GM19351 (cell line): Measurements from ENCODE around the gene MAT2A.
"Not testable (repeated sequence)": the region's sequence is repeated elsewhere in the genome, so short reads cannot be mapped to it uniquely, and the experiment has no call there.

Experiments used
- ATAC-seq: cut with Tn5 transposase; IDR thresholded peaks from one replicate; pipeline ENCODE4 v1.9.1; 2021; ENCODE audit warnings: mild to moderate bottlenecking, moderate library complexity; ENCODE audit not compliant: unreplicated experiment

Gene MAT2A

DNA sequence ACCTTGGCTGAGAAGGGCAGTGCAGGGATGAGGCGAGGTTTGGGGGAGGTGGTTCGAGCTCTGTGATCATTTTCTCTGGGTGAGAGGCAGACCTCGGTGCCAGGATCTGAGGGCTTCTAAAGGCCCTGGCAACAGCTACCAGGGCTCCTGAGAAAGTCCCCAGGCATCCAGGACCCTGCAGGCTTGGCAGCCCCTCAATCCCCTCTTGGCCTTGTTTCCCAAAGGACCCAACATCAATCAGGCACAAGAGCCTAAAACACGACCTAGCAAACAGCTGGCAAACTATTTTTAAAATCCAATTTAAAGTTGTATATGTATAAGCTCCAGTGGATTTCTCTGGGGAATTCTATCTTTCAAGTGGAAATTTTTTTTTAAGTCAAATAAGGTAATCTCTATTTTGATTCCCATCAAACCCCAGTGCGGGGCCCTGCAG, 15.0 kb upstream of the MAT2A start:
- ATAC-seq = no peak

- no peak for ATAC-seq
Observed at GRCh38 chr2:85524336-85524908, 14.5 kb upstream of the MAT2A start.

- no peak for ATAC-seq
Observed at GRCh38 chr2:85525029-85525428, 13.9 kb upstream of the MAT2A start.

GRCh38 chr2:85525567-85525966, 13.4 kb upstream of the MAT2A start:
- no peak for ATAC-seq

- no peak for ATAC-seq
Observed at GRCh38 chr2:85527787-85528186, 11.2 kb upstream of the MAT2A start.

GRCh38 chr2:85528355-85528754, 10.6 kb upstream of the MAT2A start:
- ATAC-seq = no peak

DNA sequence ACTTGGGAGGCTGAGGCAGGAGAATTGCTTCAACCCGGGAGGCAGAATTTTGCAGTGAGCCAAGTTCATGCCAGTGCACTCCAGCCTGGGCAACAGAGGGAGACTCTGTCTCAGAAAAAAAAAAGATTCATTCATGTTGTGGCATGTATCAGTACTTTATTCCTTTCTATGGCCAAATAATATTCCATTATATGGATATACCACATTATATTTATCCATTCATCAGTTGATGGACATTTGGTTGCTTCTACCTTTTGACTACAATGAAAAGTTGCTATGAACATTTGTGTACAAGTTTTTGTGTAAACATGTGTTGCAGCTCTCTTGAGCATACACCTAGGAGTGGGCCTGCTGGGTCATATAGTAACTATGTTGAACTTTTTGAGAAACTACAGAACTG, 9.2 kb upstream of the MAT2A start:
- ATAC-seq = no peak

DNA sequence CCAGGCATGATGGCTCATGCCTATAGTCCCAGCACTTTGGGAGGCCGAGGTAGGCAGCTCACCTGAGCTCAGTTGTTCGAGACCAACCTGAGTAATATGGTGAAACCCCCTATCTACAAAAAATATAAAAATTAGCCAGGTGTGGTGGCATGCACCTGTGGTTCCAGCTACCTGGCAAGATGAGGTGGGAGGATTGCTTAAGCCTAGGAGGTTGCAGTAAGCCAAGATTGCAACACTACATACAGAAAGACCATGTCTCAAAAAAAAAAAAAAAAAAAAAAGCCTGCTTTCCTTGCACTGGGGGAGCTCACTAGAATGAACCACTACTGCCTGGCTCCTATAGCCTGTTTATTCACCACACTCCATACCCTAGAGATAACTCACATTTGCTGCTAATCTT, 7.4 kb upstream of the MAT2A start:
- ATAC-seq = no peak

DNA sequence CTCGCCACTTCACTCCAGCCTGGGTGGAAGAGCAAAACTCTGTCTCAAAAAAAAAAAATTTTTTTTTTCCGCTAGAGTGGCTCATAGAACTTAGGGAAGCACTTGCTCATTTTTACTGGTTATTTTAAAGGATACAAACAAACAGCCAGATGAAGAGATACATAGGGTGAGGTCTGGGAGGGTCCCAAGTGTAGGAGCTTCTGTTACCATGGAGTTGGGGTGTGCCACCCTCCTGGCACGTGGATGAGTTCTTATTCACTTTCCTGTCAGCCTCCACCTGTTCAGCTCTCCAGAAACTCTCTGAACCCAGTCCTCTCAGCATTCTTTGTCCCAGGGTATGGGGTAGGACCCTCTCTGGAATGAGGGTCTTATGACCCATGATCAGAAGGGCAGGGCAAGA, 4.9 kb upstream of the MAT2A start:
- no peak for ATAC-seq

DNA sequence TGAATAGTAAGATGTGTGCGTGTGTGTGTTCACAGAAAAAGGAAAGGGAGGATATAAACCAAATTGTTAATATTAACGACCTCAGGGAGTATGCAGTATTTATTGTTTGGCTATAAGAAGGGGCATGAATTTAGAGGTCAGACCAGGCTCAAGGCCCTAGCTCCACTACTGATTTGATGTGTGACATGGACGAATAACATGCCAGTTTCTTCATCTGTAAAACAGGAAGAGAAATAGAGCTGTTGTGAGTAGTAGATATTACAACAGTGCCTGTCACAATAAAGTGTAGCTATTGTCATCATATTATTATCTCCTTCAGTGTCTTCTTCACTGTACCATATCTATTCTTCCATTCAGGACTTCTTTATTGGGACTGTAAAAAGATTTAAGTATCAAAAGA, 4.1 kb upstream of the MAT2A start:
- ATAC-seq = no peak

- ATAC-seq = no peak
Observed at GRCh38 chr2:85536479-85536878, 2.5 kb upstream of the MAT2A start.

DNA sequence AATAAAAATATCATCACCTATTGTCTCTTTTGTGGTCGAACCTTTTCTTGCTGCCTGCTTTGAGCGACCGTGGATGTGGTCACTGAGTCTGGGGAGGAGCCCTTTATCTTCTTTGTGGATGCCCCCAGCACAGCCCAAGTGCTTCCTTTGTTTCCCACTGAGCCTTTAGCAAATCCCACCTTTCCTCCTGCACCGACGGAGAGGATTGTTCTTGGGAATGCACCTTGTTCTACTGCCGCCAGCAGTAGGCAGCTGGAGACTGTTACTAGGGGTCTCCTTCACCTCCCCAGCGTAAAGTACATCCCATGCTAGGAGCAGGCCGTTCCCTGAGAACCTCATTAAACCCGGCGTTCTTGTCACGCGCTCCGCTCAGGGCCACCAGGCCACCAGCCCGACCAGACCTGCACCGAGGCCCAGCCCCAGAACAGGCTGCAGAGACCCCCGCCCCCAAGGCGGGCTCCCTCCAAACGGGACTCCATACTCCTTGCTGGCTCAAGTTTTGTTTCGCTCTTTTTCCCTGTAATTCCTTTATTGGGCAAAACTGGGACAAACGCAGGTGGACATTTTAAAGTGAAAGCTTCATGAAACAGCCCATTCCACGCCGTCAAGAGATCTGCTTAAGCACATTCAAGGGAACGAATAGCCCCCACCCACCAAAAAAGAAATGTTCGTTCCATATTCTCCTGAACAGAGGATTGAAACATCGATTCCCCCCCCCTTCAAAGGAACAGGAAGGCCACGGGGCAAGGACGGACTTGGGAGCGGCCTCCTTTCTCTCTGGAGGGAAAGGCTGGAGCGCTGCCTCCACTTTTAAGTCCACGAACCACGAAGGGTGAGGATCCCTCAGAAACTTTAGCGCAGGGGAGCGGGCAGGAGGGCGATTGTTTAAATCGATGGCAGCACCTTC, 1.1 kb upstream of the MAT2A start:
- ATAC-seq = no peak

DNA sequence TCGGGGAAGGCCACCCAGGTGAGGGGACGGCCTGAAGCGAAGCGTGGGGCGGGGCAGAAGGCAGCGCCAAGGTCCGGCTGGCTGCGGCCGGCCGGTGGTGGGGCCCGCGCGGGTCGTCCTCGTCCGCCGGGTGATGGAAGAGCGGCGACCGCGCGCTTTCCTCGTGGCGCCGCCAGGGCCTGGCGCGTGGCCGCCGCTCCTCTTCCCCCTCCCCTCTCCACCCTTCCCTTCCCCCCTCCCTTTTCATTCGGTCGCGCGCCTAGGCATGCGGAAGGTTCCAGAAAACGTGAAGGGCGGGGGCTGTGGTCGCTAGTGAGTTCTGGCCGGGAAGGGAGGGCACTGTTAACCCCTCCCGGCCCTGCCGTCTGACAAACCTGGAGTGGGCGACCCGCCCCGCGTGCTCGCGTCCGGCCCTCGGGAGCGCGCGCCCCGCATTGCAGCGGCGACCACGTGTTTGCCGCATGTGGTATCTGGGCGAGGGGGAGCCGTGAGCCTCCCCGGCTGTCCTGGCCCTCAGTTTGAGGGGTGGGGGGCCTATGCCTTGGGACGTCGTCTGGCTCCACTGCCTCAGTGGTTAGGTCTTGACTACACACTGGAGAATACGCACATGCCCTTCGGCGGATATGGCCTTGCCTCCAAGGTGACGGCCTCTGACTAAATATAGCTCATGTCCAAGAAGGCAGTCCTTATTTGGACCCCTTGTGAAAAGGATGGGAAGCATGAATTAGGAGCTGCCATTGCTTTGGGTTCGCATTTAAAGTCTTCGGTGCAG, 579 bp downstream of the MAT2A start:
- peak; percentile 22 for ATAC-seq

DNA sequence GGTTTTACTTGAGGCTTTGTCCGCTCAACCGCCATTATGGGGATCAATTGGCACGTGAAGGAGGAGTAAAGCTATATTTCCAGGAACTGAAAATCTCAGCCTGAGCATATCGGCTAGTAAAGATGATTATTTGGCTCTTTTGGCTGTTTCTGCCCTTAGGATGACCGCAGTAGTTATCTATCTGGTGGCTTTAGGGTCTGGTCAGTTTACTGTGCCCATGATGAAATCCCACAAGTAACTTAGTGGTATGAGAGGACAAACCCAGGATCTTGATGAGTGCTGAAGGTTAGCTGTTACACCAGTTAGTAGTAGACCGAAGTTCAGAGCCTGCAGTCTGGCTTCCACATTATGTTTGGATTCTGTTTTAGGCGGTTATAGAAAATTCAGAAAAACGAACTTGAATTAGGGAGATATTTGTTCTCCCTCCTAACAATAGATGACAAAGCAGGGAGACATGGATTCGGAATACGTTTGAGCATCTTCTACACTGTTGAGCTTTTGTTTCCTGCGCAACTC, 1.2 kb downstream of the MAT2A start:
- ATAC-seq = no peak

DNA sequence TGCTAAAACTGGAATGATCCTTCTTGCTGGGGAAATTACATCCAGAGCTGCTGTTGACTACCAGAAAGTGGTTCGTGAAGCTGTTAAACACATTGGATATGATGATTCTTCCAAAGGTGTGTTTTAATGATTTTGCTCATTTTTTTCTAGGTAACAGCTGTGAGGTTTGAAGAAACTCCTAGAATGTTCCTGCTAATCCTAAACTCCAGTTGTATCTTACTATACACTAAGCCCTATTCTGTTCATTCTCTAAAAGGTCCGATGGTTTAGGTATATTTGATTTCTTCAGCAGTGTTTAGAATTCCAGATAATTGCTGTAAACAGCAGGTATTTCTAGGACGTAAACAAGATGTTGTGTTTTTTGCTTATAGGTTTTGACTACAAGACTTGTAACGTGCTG, 2.3 kb downstream of the MAT2A start:
- no peak for ATAC-seq

- ATAC-seq = no peak
Observed at GRCh38 chr2:85541753-85542457, 2.9 kb downstream of the MAT2A start.

DNA sequence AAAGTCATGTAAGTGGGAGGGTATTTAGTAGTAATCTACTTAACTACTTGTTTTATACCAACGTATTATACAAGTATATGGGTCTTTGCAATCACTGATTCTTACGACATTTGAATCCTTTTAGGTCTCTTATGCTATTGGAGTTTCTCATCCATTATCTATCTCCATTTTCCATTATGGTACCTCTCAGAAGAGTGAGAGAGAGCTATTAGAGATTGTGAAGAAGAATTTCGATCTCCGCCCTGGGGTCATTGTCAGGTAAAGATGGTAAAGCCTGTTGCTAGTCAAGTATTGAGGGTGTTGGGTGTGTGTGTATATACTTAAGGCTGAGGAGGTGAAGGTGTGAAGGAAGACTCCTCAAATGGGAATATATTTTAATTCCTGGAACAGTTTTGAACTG, 3.8 kb downstream of the MAT2A start:
- no peak for ATAC-seq

DNA sequence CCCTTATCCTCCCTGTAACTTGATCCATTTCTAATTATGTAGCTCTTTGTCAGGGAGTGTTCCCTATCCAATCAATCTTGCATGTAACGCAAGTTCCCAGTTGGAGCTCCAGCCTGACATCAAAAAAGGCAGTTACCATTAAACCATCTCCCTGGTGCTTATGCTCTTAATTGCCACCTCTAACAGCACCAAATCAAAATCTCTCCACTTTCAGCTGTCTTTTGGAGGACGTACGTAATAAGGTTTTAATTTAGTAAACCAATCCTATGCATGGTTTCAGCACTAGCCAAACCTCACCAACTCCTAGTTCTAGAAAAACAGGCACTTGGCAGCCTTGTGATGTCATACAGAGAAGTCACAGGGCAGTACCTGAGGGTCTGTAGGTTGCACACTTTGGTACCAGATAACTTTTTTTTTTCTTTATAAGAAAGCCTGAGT, 5.3 kb downstream of the MAT2A start:
- not testable (repeated sequence) for ATAC-seq

DNA sequence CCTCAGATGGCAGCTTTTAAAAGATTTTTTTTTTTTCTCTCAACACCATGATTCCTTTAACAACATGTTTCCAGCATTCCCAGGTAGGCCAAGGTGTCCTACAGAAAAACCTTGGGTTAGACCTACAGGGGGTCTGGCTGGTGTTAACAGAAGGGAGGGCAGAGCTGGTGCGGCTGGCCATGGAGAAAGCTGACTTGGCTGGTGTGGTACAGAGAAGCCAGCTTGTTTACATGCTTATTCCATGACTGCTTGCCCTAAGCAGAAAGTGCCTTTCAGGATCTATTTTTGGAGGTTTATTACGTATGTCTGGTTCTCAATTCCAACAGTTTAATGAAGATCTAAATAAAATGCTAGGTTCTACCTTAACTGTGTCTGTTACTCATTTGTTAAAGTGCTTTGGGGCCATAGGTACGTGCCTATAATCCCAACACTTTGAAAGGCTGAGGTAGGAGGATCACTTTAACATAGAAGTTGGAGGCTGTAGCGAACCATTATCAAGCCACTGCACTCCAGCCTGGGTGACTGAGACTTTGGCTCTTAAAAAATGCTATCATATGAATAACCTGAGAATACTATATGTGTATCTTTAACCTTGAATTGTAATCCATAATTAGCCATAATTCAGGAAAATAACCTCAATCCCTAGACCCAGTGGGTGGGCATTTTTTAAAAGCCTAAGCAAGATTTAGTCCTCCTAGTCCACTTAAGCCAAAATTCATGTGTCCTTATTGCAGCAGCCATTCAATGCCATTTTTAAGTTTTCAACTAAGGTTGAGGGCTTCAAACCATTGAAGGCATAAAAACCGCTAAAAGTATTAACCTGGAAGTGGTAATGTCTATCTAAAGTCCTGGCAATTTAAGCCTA, 6.2 kb downstream of the MAT2A start:
- ATAC-seq = not testable (repeated sequence)

DNA sequence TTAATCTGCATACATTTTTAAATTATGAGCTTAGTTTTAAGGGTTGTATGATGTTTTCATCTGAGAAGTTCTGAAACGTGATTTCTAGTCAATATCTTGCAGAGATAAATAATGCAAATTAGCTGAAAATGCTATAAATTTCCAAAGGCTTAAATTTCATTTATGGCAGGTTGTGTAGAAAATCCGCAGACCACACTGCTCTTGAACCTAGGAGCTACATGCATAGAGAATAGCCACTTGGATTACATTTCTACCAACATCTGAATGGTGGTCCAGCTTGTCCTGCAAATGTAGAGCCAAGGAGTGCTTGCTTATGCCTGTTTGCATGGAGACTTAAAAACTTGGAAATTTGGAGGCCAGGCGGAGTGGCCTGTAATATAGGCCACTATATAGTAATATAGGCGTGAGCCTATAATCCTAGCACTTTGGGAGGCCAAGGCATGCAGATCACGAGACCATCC, 6.8 kb downstream of the MAT2A start:
- no peak for ATAC-seq
